HG03103 (cell line): ENCODE measurements around the gene ZFAND3.

ENCODE experiments used
- ATAC-seq: cut with Tn5 transposase; IDR thresholded peaks from one replicate; pipeline ENCODE4 v1.9.1; 2021; ENCODE audit warnings: low read depth; ENCODE audit not compliant: unreplicated experiment

The ZFAND3 gene

GRCh38 chr6:37794825-37795224, 24.7 kb upstream of the ZFAND3 start:
- ATAC-seq = no peak

GRCh38 chr6:37798436-37799262, 20.9 kb upstream of the ZFAND3 start:
- no peak for ATAC-seq

- ATAC-seq = no peak
Measured at GRCh38 chr6:37799263-37799644, 20.3 kb upstream of the ZFAND3 start.

GRCh38 chr6:37800703-37801604, 18.6 kb upstream of the ZFAND3 start:
- ATAC-seq = no peak

GRCh38 chr6:37801605-37801940, 18.0 kb upstream of the ZFAND3 start:
- ATAC-seq = no peak

- no peak for ATAC-seq
Measured at GRCh38 chr6:37802810-37803209, 16.7 kb upstream of the ZFAND3 start.

- no peak for ATAC-seq
Measured at GRCh38 chr6:37804586-37804985, 14.9 kb upstream of the ZFAND3 start.

- ATAC-seq = no peak
Measured at GRCh38 chr6:37806213-37806612, 13.3 kb upstream of the ZFAND3 start.

- ATAC-seq = no peak
Measured at GRCh38 chr6:37807656-37808055, 11.9 kb upstream of the ZFAND3 start.

GRCh38 chr6:37809197-37809543, 10.4 kb upstream of the ZFAND3 start:
- no peak for ATAC-seq

- ATAC-seq = no peak
Measured at GRCh38 chr6:37812841-37813240, 6.7 kb upstream of the ZFAND3 start.

- ATAC-seq = no peak
Measured at GRCh38 chr6:37814374-37814773, 5.2 kb upstream of the ZFAND3 start.

GRCh38 chr6:37816599-37817375, 2.7 kb upstream of the ZFAND3 start:
- no peak for ATAC-seq

- peak; percentile 68 for ATAC-seq
Measured at GRCh38 chr6:37818536-37819176, 871 bp upstream of the ZFAND3 start.

GRCh38 chr6:37819802-37820717, 533 bp downstream of the ZFAND3 start:
- no peak for ATAC-seq

GRCh38 chr6:37820718-37821079, 1.2 kb downstream of the ZFAND3 start:
- no peak for ATAC-seq

GRCh38 chr6:37821446-37821845, 1.9 kb downstream of the ZFAND3 start:
- no peak for ATAC-seq

GRCh38 chr6:37822851-37823682, 3.5 kb downstream of the ZFAND3 start:
- no peak for ATAC-seq

GRCh38 chr6:37824170-37824569, 4.6 kb downstream of the ZFAND3 start:
- ATAC-seq = no peak
